Measurements from ENCODE around the gene MACROD2.

- TF ChIP-seq CTCF (conservative IDR thresholded peaks at IDR 0.05; ENCODE audit: low read depth, low read length) (no peak), EZH2 (IDR thresholded peaks at IDR 0.05; ENCODE audit: borderline replicate concordance, low read depth, low read length, poor library complexity, severe bottlenecking) (no peak)
Measured at GRCh38 chr20:15865553-15865952, 1870.2 kb downstream of the MACROD2 start.
